HepG2 (cell line): Measurements from ENCODE around the gene FNDC8. TPM values are rescaled to one million over a fixed set of nuclear protein-coding genes. Genes with fewer than 3 reads are reported as not detected.

Source experiments
- ARNTL ChIP-seq: sonication (generic); formaldehyde crosslinking; IDR thresholded peaks from 2 replicates; pipeline ENCODE4 v1.4.0; 2020; ENCODE audit warnings: mild to moderate bottlenecking, missing genetic modification reagents
- ATF7 ChIP-seq, 2 experiments: fragments of 450-650 bp in 1 of 2; sonication (generic) in 1 of 2; formaldehyde crosslinking in 1 of 2; IDR thresholded peaks; 2 replicates each; pipeline versions ENCODE4 v1.4.0 to v1.6.1; 2016 to 2020; ENCODE audit warnings: antibody characterized with exemption in 1 of 2, mild to moderate bottlenecking in 1 of 2, missing genetic modification reagents in 1 of 2
- BHLHE40 ChIP-seq: IDR thresholded peaks from 2 replicates; pipeline ENCODE4 v1.6.1; 2011; ENCODE audit warnings: low read length, improper control_type of control experiment
- CBX5 ChIP-seq: sonication (generic); formaldehyde crosslinking; IDR thresholded peaks from 2 replicates; pipeline ENCODE4 v1.4.0; 2020; ENCODE audit warnings: missing genetic modification reagents, borderline replicate concordance
- EEA1 ChIP-seq: sonication (generic); formaldehyde crosslinking; IDR thresholded peaks from 2 replicates; pipeline ENCODE4 v1.5.1; 2020; ENCODE audit warnings: mild to moderate bottlenecking, missing genetic modification reagents, borderline replicate concordance
- FOXC1 ChIP-seq: sonication (generic); formaldehyde crosslinking; IDR thresholded peaks from 2 replicates; pipeline ENCODE4 v1.8.0; 2022; ENCODE audit warnings: mild to moderate bottlenecking, missing genetic modification reagents, borderline replicate concordance
- KDM6A ChIP-seq: IDR thresholded peaks from 2 replicates; pipeline ENCODE4 v1.6.1; 2016; ENCODE audit warnings: low read depth
- KLF9 ChIP-seq: IDR thresholded peaks from 2 replicates; pipeline ENCODE4 v1.6.1; 2016; ENCODE audit warnings: low read depth
- KMT2B ChIP-seq: IDR thresholded peaks from 2 replicates; pipeline ENCODE4 v1.6.1; 2016; ENCODE audit warnings: missing genetic modification reagents, missing compliant biosample characterization
- MXI1 ChIP-seq: IDR thresholded peaks from 3 replicates; pipeline ENCODE4 v1.6.1; 2012; ENCODE audit warnings: low read depth, low read length, inconsistent platforms, borderline replicate concordance
- NFE2L2 ChIP-seq: fragments of 150-350 bp; IDR thresholded peaks from 2 replicates; pipeline ENCODE4 v1.6.1; 2014; ENCODE audit warnings: low read length
- POLR2AphosphoS2 ChIP-seq: IDR thresholded peaks from 2 replicates; pipeline ENCODE4 v1.6.1; 2011; ENCODE audit warnings: low read depth, low read length, improper control_type of control experiment
- POLR2G ChIP-seq: fragments of 200-400 bp; formaldehyde crosslinking; IDR thresholded peaks from 2 replicates; pipeline ENCODE4 v1.6.1; 2018; ENCODE audit warnings: mild to moderate bottlenecking, low read depth, low read length, moderate library complexity
- SIX4 ChIP-seq: sonication (generic); formaldehyde crosslinking; IDR thresholded peaks from 2 replicates; pipeline ENCODE4 v1.4.0; 2020; ENCODE audit warnings: missing genetic modification reagents
- SMAD9 ChIP-seq: sonication (generic); formaldehyde crosslinking; IDR thresholded peaks from 2 replicates; pipeline ENCODE4 v1.5.1; 2020; ENCODE audit warnings: mild to moderate bottlenecking, missing genetic modification reagents
- SMARCE1 ChIP-seq: fragments of 450-650 bp; IDR thresholded peaks from 2 replicates; pipeline ENCODE4 v1.6.1; 2017; ENCODE audit warnings: borderline replicate concordance
- U2AF2 ChIP-seq: fragments of 200-400 bp; formaldehyde crosslinking; IDR thresholded peaks from 2 replicates; pipeline ENCODE4 v1.6.1; 2017; ENCODE audit warnings: low read depth, mild to moderate bottlenecking, low read length
- ZFAT ChIP-seq: sonication (generic); formaldehyde crosslinking; conservative IDR thresholded peaks from 2 replicates; pipeline ENCODE4 v1.8.1; 2023; ENCODE audit warnings: missing genetic modification reagents, inconsistent platforms
- ZFP62 ChIP-seq: sonication (generic); formaldehyde crosslinking; IDR thresholded peaks from 2 replicates; pipeline ENCODE4 v1.4.0; 2020; ENCODE audit warnings: missing genetic modification reagents
- ZMYM2 ChIP-seq: sonication (generic); formaldehyde crosslinking; IDR thresholded peaks from 2 replicates; pipeline ENCODE4 v1.8.0; 2022; ENCODE audit warnings: mild to moderate bottlenecking, missing genetic modification reagents
- ZNF543 ChIP-seq: sonication (generic); formaldehyde crosslinking; IDR thresholded peaks from 2 replicates; pipeline ENCODE4 v1.4.0; 2020; ENCODE audit warnings: mild to moderate bottlenecking, missing genetic modification reagents
- ZNF563 ChIP-seq: sonication (generic); formaldehyde crosslinking; IDR thresholded peaks from 2 replicates; pipeline ENCODE4 v1.8.0; 2022; ENCODE audit warnings: mild to moderate bottlenecking, moderate library complexity, missing genetic modification reagents
- ZNF672 ChIP-seq: sonication (generic); formaldehyde crosslinking; IDR thresholded peaks from 2 replicates; pipeline ENCODE4 v1.8.1; 2022; ENCODE audit warnings: missing genetic modification reagents
- ZNF747 ChIP-seq: sonication (generic); formaldehyde crosslinking; IDR thresholded peaks from 2 replicates; pipeline ENCODE4 v1.8.1; 2023; ENCODE audit warnings: missing genetic modification reagents, mild to moderate bottlenecking, borderline replicate concordance
- polyA plus RNA-seq, 8 experiments: library from polyadenylated mRNA; depleted of rRNA in 3 of 8; stranded (reverse) in 7 of 8; unstranded in 1 of 8; fragments of >200 nt; fragmentation: Illumina TruSeq in 4 of 8; extraction: Trizol in 4 of 8; gene quantifications; 2 replicates each; pipeline versions ENCODE4 v1.2.1 to v1.2.3, GENCODE V29; 2011 to 2016; ENCODE audit warnings: low read depth in 4 of 8, missing spikeins in 1 of 8, mixed read lengths in 1 of 8; ENCODE audit not compliant: insufficient read depth in 1 of 8
- total RNA-seq, 5 experiments: library from RNA; depleted of rRNA; stranded (reverse); fragments of >200 nt; fragmentation: Illumina TruSeq; extraction: Trizol; gene quantifications; 2 replicates each; pipeline ENCODE4 v1.2.3, GENCODE V29; 2016; ENCODE audit warnings: low read depth in 1 of 5
- TF ChIP-seq, protein P1 (sequence below): sonication (generic); formaldehyde crosslinking; IDR thresholded peaks from 2 replicates; pipeline ENCODE4; 2020; ENCODE audit warnings: missing genetic modification reagents, mild to moderate bottlenecking, borderline replicate concordance
- TF ChIP-seq, protein P2 (sequence below): sonication (generic); formaldehyde crosslinking; IDR thresholded peaks from 2 replicates; pipeline ENCODE4 v1.5.0; 2020; ENCODE audit warnings: mild to moderate bottlenecking, missing genetic modification reagents

Gene FNDC8
- total and polyA plus RNA-seq, 2 of the 13 experiments (the other 11 are each of a cell fraction or from before 2014, with no cell fraction given) = not detected

DNA sequence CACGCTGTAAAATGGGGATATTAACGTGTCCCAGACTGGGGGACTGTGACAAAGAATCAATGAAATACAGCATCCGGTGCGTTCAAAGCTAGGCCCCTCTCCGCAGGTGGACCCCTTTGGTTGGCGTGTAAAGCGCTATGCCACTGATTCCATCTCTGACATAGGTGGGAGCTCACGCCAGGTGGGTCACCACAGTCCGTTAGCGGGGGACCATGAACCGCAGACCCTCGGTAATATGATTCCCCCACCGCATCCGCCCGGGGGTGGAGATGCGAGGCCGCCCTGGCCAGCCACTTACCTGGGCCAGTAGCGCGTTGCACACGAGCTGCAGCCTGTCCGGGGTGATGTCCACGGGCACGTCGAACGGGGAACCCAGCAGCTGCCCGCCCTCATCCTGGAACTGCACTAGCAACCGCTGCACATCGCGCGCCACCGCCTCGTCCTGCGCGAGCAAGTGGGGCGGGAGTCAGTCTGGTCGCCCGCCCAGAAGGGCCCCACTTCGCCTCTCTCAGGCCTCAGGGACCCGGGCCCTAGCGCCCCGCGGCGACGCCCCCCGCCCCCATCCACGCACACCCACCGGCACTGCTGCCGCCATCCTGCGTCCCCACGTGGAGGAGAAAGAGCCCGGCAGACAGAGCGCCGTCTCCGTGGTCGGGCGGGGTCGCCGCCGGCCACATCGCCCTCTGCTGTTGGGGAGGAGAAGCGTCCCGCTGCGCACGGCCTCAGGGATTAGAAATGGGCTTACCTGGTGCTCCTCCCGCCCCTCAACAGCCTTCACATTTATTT, 20.5 kb downstream of the FNDC8 start, which contains the start of gene NLE1 (continued):
- TF ChIP-seq, protein P1, sequence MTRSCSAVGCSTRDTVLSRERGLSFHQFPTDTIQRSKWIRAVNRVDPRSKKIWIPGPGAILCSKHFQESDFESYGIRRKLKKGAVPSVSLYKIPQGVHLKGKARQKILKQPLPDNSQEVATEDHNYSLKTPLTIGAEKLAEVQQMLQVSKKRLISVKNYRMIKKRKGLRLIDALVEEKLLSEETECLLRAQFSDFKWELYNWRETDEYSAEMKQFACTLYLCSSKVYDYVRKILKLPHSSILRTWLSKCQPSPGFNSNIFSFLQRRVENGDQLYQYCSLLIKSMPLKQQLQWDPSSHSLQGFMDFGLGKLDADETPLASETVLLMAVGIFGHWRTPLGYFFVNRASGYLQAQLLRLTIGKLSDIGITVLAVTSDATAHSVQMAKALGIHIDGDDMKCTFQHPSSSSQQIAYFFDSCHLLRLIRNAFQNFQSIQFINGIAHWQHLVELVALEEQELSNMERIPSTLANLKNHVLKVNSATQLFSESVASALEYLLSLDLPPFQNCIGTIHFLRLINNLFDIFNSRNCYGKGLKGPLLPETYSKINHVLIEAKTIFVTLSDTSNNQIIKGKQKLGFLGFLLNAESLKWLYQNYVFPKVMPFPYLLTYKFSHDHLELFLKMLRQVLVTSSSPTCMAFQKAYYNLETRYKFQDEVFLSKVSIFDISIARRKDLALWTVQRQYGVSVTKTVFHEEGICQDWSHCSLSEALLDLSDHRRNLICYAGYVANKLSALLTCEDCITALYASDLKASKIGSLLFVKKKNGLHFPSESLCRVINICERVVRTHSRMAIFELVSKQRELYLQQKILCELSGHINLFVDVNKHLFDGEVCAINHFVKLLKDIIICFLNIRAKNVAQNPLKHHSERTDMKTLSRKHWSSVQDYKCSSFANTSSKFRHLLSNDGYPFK (CRISPR knock-in tag) = peak; percentile 88; the same call in 1 of the 2 replicates
- TF ChIP-seq MXI1 (peak; percentile 96), FOXC1 (CRISPR knock-in tag) (no peak; the same call in 1 of the 2 replicates), ZFAT (CRISPR knock-in tag) (no peak), BHLHE40 (peak; percentile 21; the same call in 1 of the 2 replicates), ZNF563 (CRISPR knock-in tag) (no peak), POLR2G (peak; percentile 85; the same call in 1 of the 2 replicates), U2AF2 (no peak), EEA1 (CRISPR knock-in tag) (peak; percentile 93; the same call in 1 of the 2 replicates), KLF9 (peak; percentile 62; the same call in 1 of the 2 replicates), SMARCE1 (no peak), NFE2L2 (no peak), POLR2AphosphoS2 (no peak), SMAD9 (CRISPR knock-in tag) (no peak), CBX5 (CRISPR knock-in tag) (peak; percentile 76), KDM6A (CRISPR knock-in tag) (no peak), ZMYM2 (CRISPR knock-in tag) (no peak), KMT2B (CRISPR knock-in tag) (peak; percentile 89), ATF7 (IDR thresholded peaks at IDR 0.05) (no peak), ATF7 (CRISPR knock-in tag; IDR thresholded peaks at IDR 0.05) (0 out of 2 replicates have a peak, but pooled peaks have one; percentile 47), ZNF543 (CRISPR knock-in tag) (peak; percentile 79; the same call in 1 of the 2 replicates), ARNTL (peak; percentile 88), ZFP62 (no peak), SIX4 (no peak; the same call in none of the 2 replicates), ZNF672 (CRISPR knock-in tag) (no peak), ZNF747 (CRISPR knock-in tag) (peak; percentile 85; the same call in 1 of the 2 replicates)
- TF ChIP-seq, protein P2, sequence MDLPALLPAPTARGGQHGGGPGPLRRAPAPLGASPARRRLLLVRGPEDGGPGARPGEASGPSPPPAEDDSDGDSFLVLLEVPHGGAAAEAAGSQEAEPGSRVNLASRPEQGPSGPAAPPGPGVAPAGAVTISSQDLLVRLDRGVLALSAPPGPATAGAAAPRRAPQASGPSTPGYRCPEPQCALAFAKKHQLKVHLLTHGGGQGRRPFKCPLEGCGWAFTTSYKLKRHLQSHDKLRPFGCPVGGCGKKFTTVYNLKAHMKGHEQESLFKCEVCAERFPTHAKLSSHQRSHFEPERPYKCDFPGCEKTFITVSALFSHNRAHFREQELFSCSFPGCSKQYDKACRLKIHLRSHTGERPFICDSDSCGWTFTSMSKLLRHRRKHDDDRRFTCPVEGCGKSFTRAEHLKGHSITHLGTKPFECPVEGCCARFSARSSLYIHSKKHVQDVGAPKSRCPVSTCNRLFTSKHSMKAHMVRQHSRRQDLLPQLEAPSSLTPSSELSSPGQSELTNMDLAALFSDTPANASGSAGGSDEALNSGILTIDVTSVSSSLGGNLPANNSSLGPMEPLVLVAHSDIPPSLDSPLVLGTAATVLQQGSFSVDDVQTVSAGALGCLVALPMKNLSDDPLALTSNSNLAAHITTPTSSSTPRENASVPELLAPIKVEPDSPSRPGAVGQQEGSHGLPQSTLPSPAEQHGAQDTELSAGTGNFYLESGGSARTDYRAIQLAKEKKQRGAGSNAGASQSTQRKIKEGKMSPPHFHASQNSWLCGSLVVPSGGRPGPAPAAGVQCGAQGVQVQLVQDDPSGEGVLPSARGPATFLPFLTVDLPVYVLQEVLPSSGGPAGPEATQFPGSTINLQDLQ (CRISPR knock-in tag) = peak; percentile 45; the same call in 1 of the 2 replicates
